Measurements from ENCODE around the gene CARD11.

The CARD11 gene

GRCh38 chr7:2974093-2974819, 69.4 kb downstream of the CARD11 start:
- Histone ChIP-seq H2BK120ac (ENCODE audit: low read depth, low read length) (no peak overlapping the region), H3K27me3 (ENCODE audit: insufficient read depth, low read length, poor library complexity) (no peaks in the 10 kb centered on the region), H3K18ac (ENCODE audit: low read length) (no peak overlapping the region), H3K56ac (ENCODE audit: low read length) (no peak overlapping the region), H4K5ac (ENCODE audit: low read length) (no peak overlapping the region), H3K4me3 (ENCODE audit: low read length) (no peak overlapping the region), H3K36me3 (ENCODE audit: control insufficient read depth, insufficient read depth, low read length) (no peaks in the 10 kb centered on the region), H3K23ac (ENCODE audit: low read length) (no peak overlapping the region), H3K79me2 (ENCODE audit: control insufficient read depth, insufficient read depth, low read length) (no peaks in the 10 kb centered on the region), H3K4me1 (ENCODE audit: control insufficient read depth, low read depth, low read length) (peaks cover 5% of the 10 kb centered on the region), H2BK15ac (replicated peaks; ENCODE audit: low read depth) (no peak overlapping the region), H4K8ac (ENCODE audit: low read depth, low read length) (no peak overlapping the region), H3K27ac (ENCODE audit: low read depth, low read length) (no peak overlapping the region), H2AK5ac (ENCODE audit: low read length) (no peak overlapping the region), H3K4ac (ENCODE audit: low read depth, low read length) (no peak overlapping the region), H3K79me1 (ENCODE audit: low read length) (no peaks in the 10 kb centered on the region), H3K9ac (ENCODE audit: low read length) (no peak overlapping the region), H2BK5ac (ENCODE audit: low read length) (no peak overlapping the region), H3K4me2 (ENCODE audit: low read length) (no peak overlapping the region)
- DNase-seq = no peak
- no CpG with 5 or more reads among the region's 13 CpGs for WGBS (ENCODE audit: extremely low coverage, insufficient coverage, low lambda C conversion rate)

GRCh38 chr7:2972835-2973161, 70.9 kb downstream of the CARD11 start:
- DNase-seq = no peak
- Histone ChIP-seq H3K27me3 (ENCODE audit: insufficient read depth, low read length, poor library complexity) (no peaks in the 10 kb centered on the region), H3K79me1 (ENCODE audit: low read length) (no peaks in the 10 kb centered on the region), H3K4me2 (ENCODE audit: low read length) (no peak overlapping the region), H3K18ac (ENCODE audit: low read length) (no peak overlapping the region), H3K4me1 (ENCODE audit: control insufficient read depth, low read depth, low read length) (no peaks in the 10 kb centered on the region), H3K4me3 (ENCODE audit: low read length) (no peak overlapping the region), H3K23ac (ENCODE audit: low read length) (no peak overlapping the region), H2BK5ac (ENCODE audit: low read length) (no peak overlapping the region), H2AK5ac (ENCODE audit: low read length) (no peak overlapping the region), H3K79me2 (ENCODE audit: control insufficient read depth, insufficient read depth, low read length) (no peaks in the 10 kb centered on the region), H3K56ac (ENCODE audit: low read length) (no peak overlapping the region), H3K36me3 (ENCODE audit: control insufficient read depth, insufficient read depth, low read length) (no peaks in the 10 kb centered on the region), H4K5ac (ENCODE audit: low read length) (no peak overlapping the region), H3K27ac (ENCODE audit: low read depth, low read length) (no peak overlapping the region), H2BK120ac (ENCODE audit: low read depth, low read length) (no peak overlapping the region), H4K8ac (ENCODE audit: low read depth, low read length) (no peak overlapping the region), H3K9ac (ENCODE audit: low read length) (no peak overlapping the region), H2BK15ac (replicated peaks; ENCODE audit: low read depth) (no peak overlapping the region), H3K4ac (ENCODE audit: low read depth, low read length) (no peak overlapping the region)
- WGBS (ENCODE audit: extremely low coverage, insufficient coverage, low lambda C conversion rate) = no CpG with 5 or more reads among the region's 10 CpGs

- Histone ChIP-seq H3K79me1 (ENCODE audit: low read length) (no peaks in the 10 kb centered on the region), H3K4me3 (ENCODE audit: low read length) (no peak overlapping the region), H3K4ac (ENCODE audit: low read depth, low read length) (no peak overlapping the region), H2BK5ac (ENCODE audit: low read length) (no peak overlapping the region), H2BK120ac (ENCODE audit: low read depth, low read length) (no peak overlapping the region), H2AK5ac (ENCODE audit: low read length) (no peak overlapping the region), H3K79me2 (ENCODE audit: control insufficient read depth, insufficient read depth, low read length) (no peaks in the 10 kb centered on the region), H3K23ac (ENCODE audit: low read length) (no peak overlapping the region), H2BK15ac (replicated peaks; ENCODE audit: low read depth) (no peak overlapping the region), H3K18ac (ENCODE audit: low read length) (no peak overlapping the region), H3K27ac (ENCODE audit: low read depth, low read length) (no peak overlapping the region), H3K56ac (ENCODE audit: low read length) (no peak overlapping the region), H3K9ac (ENCODE audit: low read length) (no peak overlapping the region), H3K36me3 (ENCODE audit: control insufficient read depth, insufficient read depth, low read length) (no peaks in the 10 kb centered on the region), H3K4me1 (ENCODE audit: control insufficient read depth, low read depth, low read length) (no peaks in the 10 kb centered on the region), H3K27me3 (ENCODE audit: insufficient read depth, low read length, poor library complexity) (no peaks in the 10 kb centered on the region), H4K5ac (ENCODE audit: low read length) (no peak overlapping the region), H3K4me2 (ENCODE audit: low read length) (no peak overlapping the region), H4K8ac (ENCODE audit: low read depth, low read length) (no peak overlapping the region)
- no peak for DNase-seq
- WGBS (ENCODE audit: extremely low coverage, insufficient coverage, low lambda C conversion rate) = no CpG with 5 or more reads among the region's 7 CpGs
Observed at GRCh38 chr7:2971914-2972834, 71.5 kb downstream of the CARD11 start.

- WGBS (ENCODE audit: extremely low coverage, insufficient coverage, low lambda C conversion rate) = no CpG with 5 or more reads among the region's 11 CpGs
- H2BK5ac ChIP-seq (ENCODE audit: low read length) = no peak overlapping the region
- H3K4me2 ChIP-seq (ENCODE audit: low read length) = no peak overlapping the region
- DNase-seq = no peak
- H3K23ac ChIP-seq (ENCODE audit: low read length) = no peak overlapping the region
- H3K4me1 ChIP-seq (ENCODE audit: control insufficient read depth, low read depth, low read length) = no peaks in the 10 kb centered on the region
- H3K4me3 ChIP-seq (ENCODE audit: low read length) = no peak overlapping the region
- H3K56ac ChIP-seq (ENCODE audit: low read length) = no peak overlapping the region
- no peaks in the 10 kb centered on the region for H3K36me3 ChIP-seq (ENCODE audit: control insufficient read depth, insufficient read depth, low read length)
- H3K18ac ChIP-seq (ENCODE audit: low read length) = no peak overlapping the region
- H4K5ac ChIP-seq (ENCODE audit: low read length) = no peak overlapping the region
- H3K4ac ChIP-seq (ENCODE audit: low read depth, low read length) = no peak overlapping the region
- H2BK15ac ChIP-seq (replicated peaks; ENCODE audit: low read depth) = no peak overlapping the region
- H3K27me3 ChIP-seq (ENCODE audit: insufficient read depth, low read length, poor library complexity) = no peaks in the 10 kb centered on the region
- H3K9ac ChIP-seq (ENCODE audit: low read length) = no peak overlapping the region
- H4K8ac ChIP-seq (ENCODE audit: low read depth, low read length) = no peak overlapping the region
- no peaks in the 10 kb centered on the region for H3K79me1 ChIP-seq (ENCODE audit: low read length)
- no peak overlapping the region for H2AK5ac ChIP-seq (ENCODE audit: low read length)
- no peaks in the 10 kb centered on the region for H3K79me2 ChIP-seq (ENCODE audit: control insufficient read depth, insufficient read depth, low read length)
- no peak overlapping the region for H2BK120ac ChIP-seq (ENCODE audit: low read depth, low read length)
- H3K27ac ChIP-seq (ENCODE audit: low read depth, low read length) = no peak overlapping the region
Observed at GRCh38 chr7:2970861-2971260, 72.8 kb downstream of the CARD11 start.

- Histone ChIP-seq H3K23ac (ENCODE audit: low read length) (no peak overlapping the region), H3K27me3 (ENCODE audit: insufficient read depth, low read length, poor library complexity) (no peaks in the 10 kb centered on the region), H2BK120ac (ENCODE audit: low read depth, low read length) (no peak overlapping the region), H3K56ac (ENCODE audit: low read length) (no peak overlapping the region), H2AK5ac (ENCODE audit: low read length) (no peak overlapping the region), H2BK15ac (replicated peaks; ENCODE audit: low read depth) (no peak overlapping the region), H4K5ac (ENCODE audit: low read length) (no peak overlapping the region), H3K79me2 (ENCODE audit: control insufficient read depth, insufficient read depth, low read length) (no peaks in the 10 kb centered on the region), H3K9ac (ENCODE audit: low read length) (no peak overlapping the region), H3K27ac (ENCODE audit: low read depth, low read length) (no peak overlapping the region), H3K36me3 (ENCODE audit: control insufficient read depth, insufficient read depth, low read length) (no peaks in the 10 kb centered on the region), H4K8ac (ENCODE audit: low read depth, low read length) (no peak overlapping the region), H3K4me1 (ENCODE audit: control insufficient read depth, low read depth, low read length) (no peaks in the 10 kb centered on the region), H3K4me2 (ENCODE audit: low read length) (no peak overlapping the region), H3K79me1 (ENCODE audit: low read length) (no peaks in the 10 kb centered on the region), H3K18ac (ENCODE audit: low read length) (no peak overlapping the region), H2BK5ac (ENCODE audit: low read length) (no peak overlapping the region), H3K4me3 (ENCODE audit: low read length) (no peak overlapping the region), H3K4ac (ENCODE audit: low read depth, low read length) (no peak overlapping the region)
- 100% methylated on average over 4 of the region's 4 CpGs for WGBS (ENCODE audit: extremely low coverage, insufficient coverage, low lambda C conversion rate)
- DNase-seq = no peak
Observed at GRCh38 chr7:2970307-2970664, 73.4 kb downstream of the CARD11 start.
